IPS DF 4.7 (cell line): Measurements from ENCODE around the gene CDC26.
"Not testable (repeated sequence)": the region's sequence is repeated elsewhere in the genome, so short reads cannot be mapped to it uniquely, and the experiment has no call there.

ENCODE experiments used
- DNase-seq: peaks from one replicate; pipeline ENCODE4 v3.0.0-alpha.2; 2013; ENCODE audit warnings: low spot score; ENCODE audit errors: extremely low read depth

The CDC26 gene

DNA sequence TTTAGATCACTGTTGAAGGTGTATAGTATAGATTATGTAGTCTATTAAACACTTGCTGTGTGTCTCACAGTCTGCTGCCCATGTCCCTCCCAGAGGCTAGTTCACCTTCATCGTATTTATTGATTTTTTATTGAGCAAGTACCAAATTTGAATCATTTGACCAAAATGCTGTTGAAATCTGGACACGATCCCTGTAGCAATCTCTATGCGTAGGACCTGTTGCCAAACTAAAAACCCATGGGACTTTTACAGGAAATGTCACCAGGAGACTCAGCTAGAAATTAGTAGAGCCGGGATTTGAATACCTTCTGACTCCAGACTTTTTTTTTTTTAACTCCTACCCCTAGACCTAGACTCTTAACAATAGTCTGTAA is 36.5 kb downstream of the CDC26 start:
- DNase-seq = no peak

DNA sequence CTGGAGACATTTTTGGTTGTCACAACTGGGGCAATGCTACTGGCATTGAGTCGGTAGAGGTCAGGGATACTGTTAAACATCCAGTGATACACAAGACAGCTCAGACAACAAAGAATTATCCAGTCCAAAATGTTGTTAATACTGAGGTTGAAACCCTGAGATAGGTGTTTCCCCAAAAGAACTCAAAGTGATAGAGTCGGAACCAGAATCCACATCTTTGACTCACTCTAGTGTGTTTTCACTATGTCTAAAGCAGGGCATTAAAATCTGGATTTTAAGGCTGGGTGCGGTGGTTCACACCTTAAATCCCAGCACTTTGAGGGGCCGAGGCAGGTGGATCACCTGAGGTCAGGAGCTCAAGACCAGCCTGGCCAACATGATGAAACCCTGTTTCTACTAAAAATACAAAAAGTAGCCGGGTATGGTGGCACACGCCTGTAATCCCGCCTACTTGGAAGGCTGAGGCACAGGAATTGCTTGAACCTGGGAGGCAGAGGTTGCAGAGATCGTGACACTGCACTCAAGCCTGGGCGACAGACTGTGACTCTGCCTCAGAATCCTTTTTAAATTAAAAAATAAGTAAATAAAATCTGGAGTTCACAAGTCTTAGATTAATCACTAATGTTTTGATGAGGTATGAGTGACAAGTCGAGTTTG is 37.0 kb downstream of the CDC26 start:
- no peak for DNase-seq

GRCh38 chr9:113237026-113237425 is 38.3 kb downstream of the CDC26 start:
- DNase-seq = no peak

GRCh38 chr9:113235701-113236255 is 39.6 kb downstream of the CDC26 start:
- not testable (repeated sequence) for DNase-seq

DNA sequence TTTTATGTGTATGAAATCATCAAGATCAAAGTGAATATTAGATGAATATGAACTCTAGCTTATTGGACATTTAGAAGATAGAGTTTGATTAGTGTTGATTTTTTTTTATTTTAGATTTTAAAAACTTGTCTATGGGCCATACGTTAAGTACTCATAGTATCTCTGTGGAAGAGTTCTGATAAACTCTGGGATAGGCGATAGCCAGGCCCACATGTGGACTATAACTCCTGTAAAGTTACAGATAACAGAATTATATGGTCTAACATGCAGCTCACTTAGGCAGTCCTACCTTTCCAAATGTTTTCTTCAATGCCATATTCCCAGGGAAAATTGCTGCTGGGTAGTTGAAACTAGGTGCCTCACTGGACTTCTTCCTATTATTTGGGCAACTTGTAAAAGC is 43.7 kb downstream of the CDC26 start:
- no peak for DNase-seq

GRCh38 chr9:113228130-113228665 is 47.2 kb downstream of the CDC26 start:
- DNase-seq = no peak

DNA sequence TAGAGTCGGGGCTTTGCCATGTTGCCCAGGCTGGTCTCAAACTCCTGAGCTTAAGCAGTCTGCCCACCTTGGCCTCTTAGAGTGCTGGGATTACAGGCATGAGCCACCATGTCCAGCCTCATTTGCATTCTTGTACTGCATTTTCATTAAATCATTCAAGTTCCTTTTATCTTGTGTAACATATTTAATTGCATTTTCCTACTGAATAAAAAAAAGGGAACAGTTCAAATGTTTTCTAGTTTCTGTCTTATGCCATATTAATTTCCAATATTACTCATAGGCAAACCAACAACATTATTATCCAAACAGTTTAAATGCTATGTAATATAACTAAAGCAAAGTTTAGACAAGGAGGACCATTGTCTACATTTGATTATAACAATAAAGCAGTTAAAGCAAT is 47.9 kb downstream of the CDC26 start:
- no peak for DNase-seq

GRCh38 chr9:113223963-113224362 is 51.4 kb downstream of the CDC26 start:
- DNase-seq = no peak

- DNase-seq = no peak
These were observed 52.9 kb downstream of the CDC26 start for GRCh38 chr9:113222482-113222841.

DNA sequence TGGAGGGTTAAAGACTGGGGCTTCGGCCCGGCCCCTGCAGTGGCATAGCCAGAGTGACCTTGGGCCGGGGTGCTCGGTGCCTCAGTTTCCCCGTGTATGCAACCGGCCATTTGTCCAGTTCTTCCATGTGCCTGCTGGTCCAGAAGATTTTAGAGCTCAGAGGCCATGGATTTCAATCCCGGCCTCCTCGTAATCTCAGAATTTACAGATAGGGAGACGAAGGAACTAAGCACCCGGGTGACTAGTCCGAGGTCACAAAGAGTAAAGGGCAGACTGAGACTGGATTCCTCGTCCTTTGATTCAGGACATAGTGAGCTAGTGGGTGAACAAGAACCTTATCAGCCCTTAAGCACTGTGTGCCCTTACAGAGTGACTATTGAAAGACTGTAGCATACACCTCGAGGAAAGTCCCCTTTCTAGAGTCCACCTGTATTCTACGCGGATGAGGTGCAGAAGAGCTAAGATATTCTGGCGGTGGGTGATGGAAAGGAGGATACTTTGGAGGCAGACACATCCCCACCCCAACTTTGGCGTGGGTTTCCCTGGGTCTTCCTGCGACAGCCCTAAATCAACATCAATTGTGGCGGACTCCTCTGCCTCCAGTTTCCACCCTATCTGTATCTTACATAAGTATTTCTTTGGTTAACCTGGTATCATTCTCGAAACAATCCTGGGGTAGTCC is 53.4 kb downstream of the CDC26 start:
- no peak for DNase-seq

GRCh38 chr9:113221003-113221799 is 54.2 kb downstream of the CDC26 start, which contains the start of the genes FKBP15 and SLC31A1:
FKBP15 (minus strand) TSS chr9:113221277; CDS start chr9:113221243, 34 bp downstream.
SLC31A1 (plus strand) TSS chr9:113221544; CDS start chr9:113256149, 34,605 bp downstream.
- DNase-seq = peak; percentile 95

- DNase-seq = no peak
These were observed 54.8 kb downstream of the CDC26 start for GRCh38 chr9:113220467-113221002.

- no peak for DNase-seq
These were observed 55.4 kb downstream of the CDC26 start for GRCh38 chr9:113219969-113220368.

- DNase-seq = no peak
These were observed 56.0 kb downstream of the CDC26 start for GRCh38 chr9:113219186-113219936.
